Right cardiac atrium (tissue), 5 donors: ENCODE results near the gene HUWE1. TPM values are rescaled to one million over a fixed set of nuclear protein-coding genes. Genes with fewer than 3 reads are reported as not detected.
"Not testable (repeated sequence)": the region's sequence is repeated elsewhere in the genome, so short reads cannot be mapped to it uniquely, and the experiment has no call there.

Source experiments
- ATAC-seq, 2 donors: fragments of 200-7000 bp; cut with Tn5 transposase; one replicate each; pipeline versions ENCODE4 v1.8.0 to v1.9.1; 2020; ENCODE audit warnings: moderate library complexity in 2 of 2, mild to moderate bottlenecking in 1 of 2
- DNase-seq, 3 donors: peaks; one replicate each; pipeline ENCODE4 v3.0.0-alpha.2; 2020
- H3K27ac ChIP-seq: one replicate; pipeline ENCODE4 v1.5.1; 2013; ENCODE audit warnings: mild to moderate bottlenecking, low read length, control low read depth, moderate library complexity
- H3K27me3 ChIP-seq: one replicate; pipeline ENCODE4 v1.6.1; 2013; ENCODE audit not compliant: control insufficient read depth, insufficient read depth
- H3K4me1 ChIP-seq: one replicate; pipeline ENCODE4 v1.6.1; 2013; ENCODE audit warnings: low read length; ENCODE audit not compliant: control insufficient read depth, insufficient read depth
- H3K4me3 ChIP-seq: one replicate; pipeline ENCODE4 v1.5.1; 2013; ENCODE audit warnings: low read length, control low read depth
- H3K9me3 ChIP-seq: one replicate; pipeline ENCODE4 v1.6.1; 2013; ENCODE audit warnings: low read length; ENCODE audit not compliant: control insufficient read depth
- WGBS: extraction: QIAGEN DNeasy Blood & Tissue Kit; methylation state at CpG from one replicate; pipeline ENCODE4 v1.1.7; 2013; 5-methylcytosine and 5-hydroxymethylcytosine counted together
- intact Hi-C, 4 donors: fragments of 100-400 bp; cut with DNase I; formaldehyde crosslinking; loops; one replicate each; pipeline versions ENCODE4 v1.11.0 to v1.14.0; 2022 to 2023
- long read RNA-seq, 4 donors: library from polyadenylated mRNA; unstranded; transcript quantifications; one replicate each; pipeline ENCODE4 v2.0.0, GENCODE V29; 2020 to 2021
- polyA plus RNA-seq: library from polyadenylated mRNA; stranded (reverse); fragments of 200-250 nt; gene quantifications from one replicate; pipeline ENCODE4 v1.2.3, GENCODE V29; 2013
- total RNA-seq, 4 donors: library from RNA; stranded (reverse); fragmentation: NEBNext Ultra II Directional; extraction: Animal tissue kit (Norgen Biotek cat#: 25700); gene quantifications; one replicate each; pipeline ENCODE4 v1.2.1, GENCODE V29; 2021
- donor health status: healthy with polysubstance abuse.
- donor health status: DM: no; HTN: yes; CAD: no.
- donor health status: DM: no; HTN: no; CAD: no.
- donor health status: DM: no; HTN: yes; CAD: no; lungs with severe emphysema.
- donor health status: DM: yes; HTN: yes; CAD: no.

Gene HUWE1, protein sequence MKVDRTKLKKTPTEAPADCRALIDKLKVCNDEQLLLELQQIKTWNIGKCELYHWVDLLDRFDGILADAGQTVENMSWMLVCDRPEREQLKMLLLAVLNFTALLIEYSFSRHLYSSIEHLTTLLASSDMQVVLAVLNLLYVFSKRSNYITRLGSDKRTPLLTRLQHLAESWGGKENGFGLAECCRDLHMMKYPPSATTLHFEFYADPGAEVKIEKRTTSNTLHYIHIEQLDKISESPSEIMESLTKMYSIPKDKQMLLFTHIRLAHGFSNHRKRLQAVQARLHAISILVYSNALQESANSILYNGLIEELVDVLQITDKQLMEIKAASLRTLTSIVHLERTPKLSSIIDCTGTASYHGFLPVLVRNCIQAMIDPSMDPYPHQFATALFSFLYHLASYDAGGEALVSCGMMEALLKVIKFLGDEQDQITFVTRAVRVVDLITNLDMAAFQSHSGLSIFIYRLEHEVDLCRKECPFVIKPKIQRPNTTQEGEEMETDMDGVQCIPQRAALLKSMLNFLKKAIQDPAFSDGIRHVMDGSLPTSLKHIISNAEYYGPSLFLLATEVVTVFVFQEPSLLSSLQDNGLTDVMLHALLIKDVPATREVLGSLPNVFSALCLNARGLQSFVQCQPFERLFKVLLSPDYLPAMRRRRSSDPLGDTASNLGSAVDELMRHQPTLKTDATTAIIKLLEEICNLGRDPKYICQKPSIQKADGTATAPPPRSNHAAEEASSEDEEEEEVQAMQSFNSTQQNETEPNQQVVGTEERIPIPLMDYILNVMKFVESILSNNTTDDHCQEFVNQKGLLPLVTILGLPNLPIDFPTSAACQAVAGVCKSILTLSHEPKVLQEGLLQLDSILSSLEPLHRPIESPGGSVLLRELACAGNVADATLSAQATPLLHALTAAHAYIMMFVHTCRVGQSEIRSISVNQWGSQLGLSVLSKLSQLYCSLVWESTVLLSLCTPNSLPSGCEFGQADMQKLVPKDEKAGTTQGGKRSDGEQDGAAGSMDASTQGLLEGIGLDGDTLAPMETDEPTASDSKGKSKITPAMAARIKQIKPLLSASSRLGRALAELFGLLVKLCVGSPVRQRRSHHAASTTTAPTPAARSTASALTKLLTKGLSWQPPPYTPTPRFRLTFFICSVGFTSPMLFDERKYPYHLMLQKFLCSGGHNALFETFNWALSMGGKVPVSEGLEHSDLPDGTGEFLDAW (N-terminal part only)
- 100 to 1,000 TPM; 109 to 159 (median 131) TPM for total RNA-seq
- 46.7 TPM for polyA plus RNA-seq
- long read RNA-seq, donor 1, full-length matches to known transcripts = 1 of 118 reads
- long read RNA-seq, donor 1, partial matches to known transcripts = 105 of 118 reads
- long read RNA-seq, donor 1, other reads (novel, unspliced or antisense) = 12 of 118 reads
- long read RNA-seq, donor 2, partial matches to known transcripts = 15 of 17 reads
- long read RNA-seq, donor 2, other reads (novel, unspliced or antisense) = 2 of 17 reads
- long read RNA-seq, donor 3, partial matches to known transcripts = 54 of 62 reads
- long read RNA-seq, donor 3, other reads (novel, unspliced or antisense) = 8 of 62 reads
- long read RNA-seq, donor 4, partial matches to known transcripts = 26 of 27 reads
- long read RNA-seq, donor 4, other reads (novel, unspliced or antisense) = 1 of 27 reads

DNA sequence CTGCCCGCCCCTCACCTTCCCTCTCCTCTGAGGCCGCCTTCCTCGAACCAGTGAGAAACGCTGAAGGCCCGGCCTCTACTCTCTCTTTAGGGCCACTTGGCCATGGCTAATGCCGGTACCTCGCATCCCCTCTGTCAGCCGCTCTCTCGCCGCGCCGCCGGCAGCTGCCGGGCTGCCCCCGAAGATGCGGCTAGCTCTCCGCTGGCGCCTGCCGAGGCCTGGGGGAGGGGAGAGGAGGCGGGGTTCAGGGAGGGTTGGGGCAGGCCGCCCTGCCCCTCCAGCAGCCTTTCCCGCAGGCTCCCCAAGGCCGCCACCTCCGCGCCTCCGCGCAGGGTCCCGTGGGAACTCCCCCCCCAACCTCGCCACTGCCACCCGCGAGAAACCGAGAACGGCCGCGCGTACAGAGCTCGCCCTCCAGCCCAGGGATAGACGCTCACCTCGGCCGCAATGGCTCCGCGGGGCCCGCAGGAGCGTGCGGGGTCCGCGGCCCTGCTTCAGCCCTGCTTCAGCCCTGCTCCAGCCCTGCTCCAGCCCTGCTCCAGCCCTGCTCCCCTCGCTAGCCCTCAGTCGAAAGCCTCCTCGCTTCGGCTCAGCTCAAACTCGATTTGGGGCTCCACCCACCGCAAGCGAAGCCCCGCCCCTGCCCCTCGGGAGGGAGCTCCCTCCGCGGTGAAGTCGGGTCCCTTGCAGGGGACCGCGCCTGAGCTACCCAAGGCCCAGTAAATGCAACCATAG is at the start of gene HUWE1:
HUWE1 (minus strand) TSS at position 569 of the 735 bp plus-strand sequence. CDS start 32,612 bp downstream, outside the sequence.
- WGBS = under 1% methylated on average over 57 of the region's 61 CpGs

DNA sequence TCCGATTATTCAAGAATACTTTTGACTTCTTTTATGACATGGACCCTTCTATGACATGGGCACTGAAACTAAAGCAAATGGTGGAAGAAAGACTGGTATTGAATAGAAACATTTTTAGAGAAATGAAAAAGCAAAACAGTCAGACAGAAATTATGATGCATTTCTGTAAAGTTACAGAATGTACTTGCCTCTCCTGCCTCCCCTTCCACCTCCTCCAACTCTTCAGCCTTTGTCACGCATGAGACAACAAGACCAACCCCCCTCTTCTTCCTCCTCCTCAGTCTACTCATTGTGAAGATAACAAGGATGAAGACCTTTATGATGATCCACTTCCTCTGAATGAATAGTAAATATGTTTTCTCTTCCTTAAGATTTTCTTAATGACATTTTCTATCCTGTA is 46.3 kb upstream of the HUWE1 start:
- intact Hi-C loops = no loop called here

More for the DNA sequence above, at the start of gene HUWE1:
- DNase-seq = peak; percentile 81 to 93 (median 91)
- Histone ChIP-seq H3K27ac (peak within 1 kb of the TSS; percentile 83), H3K4me1 (peaks cover 1% of the 10 kb centered on the region), H3K9me3 (no peaks in the 10 kb centered on the region), H3K4me3 (peak within 1 kb of the TSS; percentile 63), H3K27me3 (no peaks in the 10 kb centered on the region)
- peak; percentile 71 to 75 for ATAC-seq
- intact Hi-C loops = no loop called here

DNA sequence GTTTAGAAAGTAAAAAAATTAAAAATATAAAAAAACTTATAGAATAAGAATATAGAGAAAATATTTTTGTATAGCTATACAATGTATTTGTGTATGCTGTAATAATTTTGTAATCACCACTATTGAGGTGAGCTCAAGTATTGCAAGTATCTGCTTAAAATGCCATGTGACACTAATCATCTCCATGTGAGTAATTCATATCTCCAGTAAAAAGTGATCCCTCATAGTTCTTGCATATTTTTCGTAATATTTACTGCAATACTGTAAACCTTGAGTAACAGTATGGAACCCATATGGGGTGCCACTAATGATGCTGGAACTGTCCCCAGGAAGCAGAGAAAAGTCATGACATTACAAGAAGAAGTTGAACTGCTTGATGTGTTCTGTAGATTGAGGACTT is 43.2 kb upstream of the HUWE1 start:
- DNase-seq (no peak), ATAC-seq (no peak)
- WGBS = 0% methylated on average over 1 of the region's 1 CpG
- H3K4me1 ChIP-seq = no peaks in the 10 kb centered on the region
- intact Hi-C loops = no loop called here
- H3K27me3 ChIP-seq = no peaks in the 10 kb centered on the region
- no peak overlapping the region for H3K27ac ChIP-seq
- no peak overlapping the region for H3K4me3 ChIP-seq
- H3K9me3 ChIP-seq = no peaks in the 10 kb centered on the region

More for the DNA sequence above, 46.3 kb upstream of the HUWE1 start:
- H3K27me3 ChIP-seq = no peaks in the 10 kb centered on the region
- ATAC-seq (no peak), DNase-seq (no peak)
- H3K4me1 ChIP-seq = no peaks in the 10 kb centered on the region
- no peak overlapping the region for H3K4me3 ChIP-seq
- WGBS = 67% methylated on average over 2 of the region's 2 CpGs
- no peaks in the 10 kb centered on the region for H3K9me3 ChIP-seq
- no peak overlapping the region for H3K27ac ChIP-seq

DNA sequence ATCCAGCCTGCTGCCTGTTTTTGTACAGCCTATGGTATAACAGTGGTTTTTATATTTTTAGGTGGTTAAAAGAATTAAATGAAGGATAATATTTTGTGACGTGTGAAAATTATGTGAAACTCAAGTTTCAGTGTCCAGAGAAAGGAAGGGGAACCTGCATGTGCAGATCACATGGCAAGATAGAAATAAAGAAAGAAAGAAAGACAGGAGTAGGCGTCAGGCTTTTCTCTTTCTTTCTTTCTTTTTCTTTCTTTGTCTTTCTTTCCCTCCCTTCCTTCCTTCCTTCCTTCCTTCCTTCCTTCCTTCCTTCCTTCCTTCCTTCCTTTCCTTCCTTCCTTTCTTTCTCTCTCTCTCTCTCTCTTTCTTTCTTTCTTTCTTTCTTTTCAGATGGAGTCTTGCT is 42.0 kb upstream of the HUWE1 start:
- 76% methylated on average over 2 of the region's 2 CpGs for WGBS
- Histone ChIP-seq H3K27me3 (no peaks in the 10 kb centered on the region), H3K27ac (no peak overlapping the region), H3K4me3 (no peak overlapping the region), H3K9me3 (no peaks in the 10 kb centered on the region), H3K4me1 (no peaks in the 10 kb centered on the region)
- intact Hi-C loops = no loop called here
- no peak for DNase-seq
- no peak for ATAC-seq

DNA sequence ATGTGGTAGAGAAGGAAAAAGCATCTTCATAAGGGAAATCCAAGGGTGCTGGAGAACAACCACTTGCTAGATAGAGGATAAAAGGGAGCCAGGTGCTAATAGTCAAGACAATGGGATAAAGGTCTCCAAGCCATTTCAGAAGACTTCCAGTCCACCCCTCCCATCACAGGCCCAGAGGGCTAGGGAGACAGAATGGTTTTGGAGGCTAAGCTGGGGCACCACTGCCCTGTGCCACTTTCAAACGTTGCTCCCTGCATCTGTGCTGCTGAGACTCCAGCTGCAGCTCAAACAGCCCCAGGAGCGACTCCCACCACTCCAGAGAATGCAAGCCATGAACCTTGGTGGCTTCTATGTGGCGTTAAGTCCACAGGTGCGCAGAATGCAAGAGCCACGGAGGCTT is 38.4 kb upstream of the HUWE1 start:
- intact Hi-C loops = no loop called here
- no peak overlapping the region for H3K4me3 ChIP-seq
- H3K4me1 ChIP-seq = no peaks in the 10 kb centered on the region
- no peak overlapping the region for H3K27ac ChIP-seq
- no peak for DNase-seq
- ATAC-seq = no peak
- H3K9me3 ChIP-seq = no peaks in the 10 kb centered on the region
- no peaks in the 10 kb centered on the region for H3K27me3 ChIP-seq
- 81% methylated on average over 5 of the region's 5 CpGs for WGBS

DNA sequence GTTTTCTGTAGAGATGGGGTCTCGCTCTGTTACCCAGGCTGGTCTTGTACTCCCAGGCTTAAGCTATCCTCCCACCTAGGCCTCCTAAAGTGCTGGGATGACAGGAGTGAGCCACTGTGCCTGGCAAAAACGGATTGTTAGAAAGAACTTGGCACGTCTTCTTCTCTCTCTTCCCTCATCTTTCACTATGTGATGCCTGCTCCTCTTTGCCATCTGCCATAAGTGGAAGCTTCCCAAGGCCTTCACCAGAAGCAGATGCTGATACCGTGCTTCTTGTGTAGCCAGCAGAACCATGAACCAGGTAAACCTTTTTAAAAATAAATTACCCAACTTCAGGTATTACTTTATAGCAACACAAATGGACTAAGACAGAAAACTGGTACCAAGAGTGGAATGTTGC is 36.9 kb upstream of the HUWE1 start:
- no peak for DNase-seq
- ATAC-seq = no peak
- no peak overlapping the region for H3K27ac ChIP-seq
- no peaks in the 10 kb centered on the region for H3K9me3 ChIP-seq
- no peaks in the 10 kb centered on the region for H3K4me1 ChIP-seq
- no peaks in the 10 kb centered on the region for H3K27me3 ChIP-seq
- WGBS = 81% methylated on average over 4 of the region's 4 CpGs
- intact Hi-C loops = no loop called here
- H3K4me3 ChIP-seq = no peak overlapping the region

DNA sequence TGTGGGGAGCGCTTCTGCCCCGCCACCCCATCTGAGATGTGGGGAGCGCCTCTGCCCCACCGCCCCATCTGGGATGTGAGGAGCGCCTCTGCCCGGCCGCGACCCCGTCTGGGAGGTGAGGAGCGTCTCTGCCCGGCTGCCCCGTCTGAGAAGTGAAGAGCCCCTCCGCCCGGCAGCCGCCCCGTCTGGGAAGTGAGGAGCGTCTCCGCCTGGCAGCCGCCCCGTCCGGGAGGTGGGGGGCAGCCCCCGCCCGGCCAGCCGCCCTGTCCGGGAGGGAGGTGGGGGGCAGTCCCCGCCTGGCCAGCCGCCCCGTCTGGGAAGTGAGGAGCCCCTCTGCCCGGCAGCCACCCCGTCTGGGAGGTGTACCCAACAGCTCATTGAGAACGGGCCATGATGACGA is 35.1 kb upstream of the HUWE1 start:
- H3K4me1 ChIP-seq, DNase-seq, H3K27me3 ChIP-seq, intact Hi-C loops, H3K9me3 ChIP-seq, H3K27ac ChIP-seq, ATAC-seq, H3K4me3 ChIP-seq: not testable (repeated sequence)
- WGBS = 93% methylated on average over 30 of the region's 32 CpGs

DNA sequence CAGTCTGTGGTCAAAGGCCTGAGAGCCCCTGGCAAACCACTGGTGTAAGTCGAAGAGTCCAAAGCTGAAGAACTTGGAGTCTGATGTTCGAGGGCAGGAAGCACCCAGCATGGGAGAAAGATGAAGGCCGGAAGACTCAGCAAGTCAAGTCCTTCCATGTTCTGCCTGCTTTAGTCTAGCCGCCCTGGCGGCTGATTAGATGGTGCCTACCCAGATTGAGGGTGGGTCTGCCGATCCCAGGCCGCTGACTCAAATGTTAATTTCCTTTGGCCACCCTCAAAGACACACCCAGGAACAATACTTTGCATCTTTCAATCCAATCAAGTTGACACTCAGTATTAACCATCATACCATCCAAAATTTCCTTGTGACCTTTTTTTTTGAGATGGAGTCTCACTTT is 33.1 kb upstream of the HUWE1 start:
- H3K9me3 ChIP-seq, H3K27ac ChIP-seq, H3K4me1 ChIP-seq, ATAC-seq, intact Hi-C loops, DNase-seq, H3K27me3 ChIP-seq, H3K4me3 ChIP-seq: not testable (repeated sequence)
- 86% methylated on average over 7 of the region's 7 CpGs for WGBS

DNA sequence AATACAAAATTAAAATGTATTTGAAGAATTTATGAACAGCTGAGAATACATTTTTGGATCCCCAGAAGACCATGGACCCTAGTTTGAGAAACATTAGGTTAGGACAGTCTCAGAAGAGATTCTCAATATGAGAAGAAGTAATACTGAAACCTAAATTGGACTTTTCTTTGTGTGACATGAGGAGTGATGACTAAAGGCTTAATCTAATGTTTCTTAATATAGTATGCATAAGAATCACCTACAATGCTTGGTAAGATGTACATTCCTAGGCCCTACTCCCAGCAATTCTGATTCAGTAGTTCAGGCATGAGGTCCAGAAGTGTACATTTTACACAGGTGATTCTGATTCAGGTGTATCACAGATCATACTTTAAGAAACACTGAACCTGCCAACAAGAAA is 31.6 kb upstream of the HUWE1 start:
- no peak overlapping the region for H3K4me3 ChIP-seq
- no peaks in the 10 kb centered on the region for H3K27me3 ChIP-seq
- intact Hi-C loops = no loop called here
- no peaks in the 10 kb centered on the region for H3K4me1 ChIP-seq
- H3K9me3 ChIP-seq = no peaks in the 10 kb centered on the region
- DNase-seq (no peak), ATAC-seq (no peak)
- no peak overlapping the region for H3K27ac ChIP-seq

DNA sequence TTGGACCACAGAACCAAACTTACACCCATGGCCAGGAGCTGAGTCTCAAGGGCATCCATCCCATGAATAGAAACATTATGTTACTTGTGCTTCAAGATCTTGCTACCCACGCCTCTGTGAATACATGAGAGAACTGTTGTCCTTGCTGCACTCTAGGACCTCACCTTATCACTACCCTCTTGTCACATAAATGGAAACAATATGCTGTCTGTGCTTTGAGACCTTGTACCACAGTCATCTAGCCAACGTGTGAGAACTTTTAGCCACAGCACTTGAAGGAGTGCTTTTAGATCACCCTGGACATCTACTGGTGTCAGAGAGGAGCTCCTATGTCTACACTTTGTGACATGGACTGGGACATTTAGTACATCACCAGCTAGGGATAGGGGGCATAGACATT is 30.7 kb upstream of the HUWE1 start:
- Histone ChIP-seq H3K27ac (no peak overlapping the region), H3K4me3 (no peak overlapping the region), H3K27me3 (no peaks in the 10 kb centered on the region), H3K4me1 (no peaks in the 10 kb centered on the region), H3K9me3 (no peaks in the 10 kb centered on the region)
- DNase-seq = no peak
- intact Hi-C loops = no loop called here
- no peak for ATAC-seq
- WGBS = 58% methylated on average over 2 of the region's 2 CpGs
